Activated gamma-delta T cell (primary cell): ENCODE measurements around the gene WDR5.
"Not testable (repeated sequence)": the region's sequence is repeated elsewhere in the genome, so short reads cannot be mapped to it uniquely, and the experiment has no call there.

Experiments used
- DNase-seq: peaks from one replicate; lab custom pipeline; 2025; lab: John Stamatoyannopoulos, UW
- total RNA-seq, 2 donors: gene quantifications; one replicate each; lab custom pipeline; 2026; lab: John Stamatoyannopoulos, UW

WDR5 gene
- 53.1 to 58.7 reads per million in 2 donors for total RNA-seq

DNA sequence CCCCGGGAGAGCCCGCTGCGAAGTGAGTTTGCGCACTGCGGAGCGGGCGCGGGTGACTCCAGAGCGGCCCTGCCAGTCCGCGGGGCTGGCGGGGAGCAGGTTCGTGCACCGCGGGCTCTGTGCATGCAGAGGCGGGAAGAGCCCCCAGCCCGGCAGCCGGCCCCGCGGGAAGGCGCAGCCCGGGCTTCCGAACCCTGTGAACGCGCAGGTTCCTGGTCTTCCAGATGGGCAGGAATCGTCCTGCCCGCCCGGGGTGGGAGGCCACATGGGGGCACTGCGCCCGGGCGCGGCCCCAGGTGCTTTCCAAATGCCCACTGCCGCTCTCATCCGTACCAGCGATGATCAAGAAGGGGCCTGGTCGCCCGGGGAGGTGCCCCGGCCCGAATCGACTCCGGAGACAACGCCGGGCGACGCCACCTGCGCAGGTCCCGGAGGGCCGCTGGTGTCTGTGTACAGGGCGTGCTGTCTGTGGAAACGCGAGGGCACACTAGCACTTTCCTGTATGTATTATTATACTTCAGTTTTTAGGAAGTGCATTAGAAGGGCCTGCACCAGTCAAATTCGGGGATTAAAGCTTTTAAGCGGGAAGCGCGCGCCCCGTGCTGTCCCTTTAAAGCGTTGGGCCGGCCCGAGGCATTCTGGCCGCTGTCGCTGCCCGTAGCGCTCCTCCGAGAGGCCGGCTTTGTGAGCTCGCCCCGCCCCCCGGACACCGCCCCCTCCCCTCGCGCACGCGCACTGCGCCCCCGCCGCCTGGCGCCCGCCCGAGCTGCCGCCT lies at the start of gene WDR5:
Gene WDR5 (plus strand): TSS at position 740 of the 775 bp plus-strand sequence. CDS start 3,796 bp downstream, outside the sequence.
- peak; percentile 92 for DNase-seq

DNA sequence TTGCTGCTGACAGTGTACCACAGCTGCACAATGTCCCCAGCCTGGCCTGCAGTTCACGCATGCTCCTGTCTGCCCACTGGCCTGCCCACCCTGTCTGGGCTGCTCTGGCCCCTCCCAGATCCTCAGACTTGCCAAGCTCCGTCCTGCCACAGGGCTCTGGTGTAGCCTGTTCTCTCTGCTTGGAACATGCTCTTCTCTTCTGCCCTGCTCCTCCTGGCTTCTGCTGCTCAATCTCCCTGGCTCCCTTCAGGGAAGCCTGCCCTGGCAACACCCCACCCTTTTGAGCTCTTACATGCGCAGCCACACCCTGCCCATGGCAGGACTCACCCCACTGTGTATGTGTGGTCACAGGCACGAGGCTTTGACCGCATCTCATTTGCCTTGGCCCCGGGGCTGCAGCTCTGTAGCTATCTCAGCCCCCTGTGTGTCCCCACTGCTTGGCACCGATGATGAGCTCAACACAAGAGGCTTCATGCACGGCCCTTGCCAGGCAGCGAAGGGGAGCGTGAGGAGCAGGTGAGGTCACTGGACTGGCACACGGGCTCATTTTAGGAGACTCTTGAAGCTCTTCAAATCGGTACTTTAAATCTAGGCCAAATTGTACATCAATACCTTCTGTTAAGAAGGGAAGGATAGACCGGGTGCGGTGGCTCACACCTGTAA lies 47.7 kb upstream of the WDR5 start:
- DNase-seq: no peak

DNA sequence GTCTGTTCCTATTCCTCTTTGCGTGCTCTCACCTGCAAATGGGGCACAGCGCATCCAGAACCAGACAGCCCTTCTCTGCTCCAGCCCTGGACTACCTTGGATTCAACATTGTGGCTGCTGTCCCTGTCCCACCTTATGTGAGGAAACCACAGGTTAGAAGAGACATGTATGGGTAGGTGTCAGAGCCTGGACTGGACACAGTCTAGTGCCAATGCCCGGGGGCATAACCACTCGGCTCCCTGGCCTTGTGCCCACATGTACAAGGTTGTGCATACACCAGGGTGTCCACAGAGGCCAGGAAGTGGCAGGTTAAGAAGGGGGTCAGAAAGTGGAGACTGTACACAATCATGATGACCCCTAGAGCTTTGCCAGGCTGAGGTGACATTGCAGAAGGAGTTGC lies 45.9 kb upstream of the WDR5 start:
- no peak for DNase-seq

DNA sequence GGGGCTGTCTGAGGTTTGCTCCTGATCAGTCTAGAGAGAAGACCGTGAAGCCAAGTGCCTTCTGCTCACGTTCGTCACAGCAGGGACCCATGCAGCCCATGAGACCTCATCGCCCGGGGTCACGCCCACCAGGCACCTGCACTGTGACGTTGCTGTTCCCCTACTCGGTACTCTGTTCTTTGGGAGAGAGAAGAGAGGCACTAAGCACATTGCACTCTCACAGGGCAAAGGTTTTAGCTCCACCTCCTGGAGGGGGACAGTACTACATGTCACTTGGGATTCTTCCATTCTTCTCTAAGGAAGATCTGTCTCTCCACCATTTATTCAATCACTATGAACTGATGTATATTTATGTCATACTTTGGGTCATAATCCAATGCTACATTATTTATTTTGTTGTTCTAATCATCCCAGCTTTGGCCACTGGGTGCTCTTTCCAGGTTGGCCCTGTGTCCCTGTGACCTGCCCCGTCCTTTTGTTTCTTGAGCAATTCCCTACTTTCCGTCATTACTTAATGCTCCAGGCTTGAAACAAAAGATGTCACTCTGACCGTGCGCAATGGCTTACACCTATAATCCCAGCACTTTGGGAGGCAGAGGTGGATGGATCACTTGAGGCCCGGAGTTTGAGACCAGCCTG lies 36.6 kb upstream of the WDR5 start:
- no peak for DNase-seq

GRCh38 chr9:134100040-134100439 lies 35.8 kb upstream of the WDR5 start:
- no peak for DNase-seq

- not testable (repeated sequence) for DNase-seq
Measured at GRCh38 chr9:134101133-134101532, 34.7 kb upstream of the WDR5 start.

- DNase-seq: no peak
Measured at GRCh38 chr9:134101623-134102149, 34.2 kb upstream of the WDR5 start.

GRCh38 chr9:134103391-134103998 lies 32.4 kb upstream of the WDR5 start:
- DNase-seq: no peak

GRCh38 chr9:134111064-134111463 lies 24.8 kb upstream of the WDR5 start:
- DNase-seq: no peak

GRCh38 chr9:134112561-134112960 lies 23.3 kb upstream of the WDR5 start:
- DNase-seq: no peak

DNA sequence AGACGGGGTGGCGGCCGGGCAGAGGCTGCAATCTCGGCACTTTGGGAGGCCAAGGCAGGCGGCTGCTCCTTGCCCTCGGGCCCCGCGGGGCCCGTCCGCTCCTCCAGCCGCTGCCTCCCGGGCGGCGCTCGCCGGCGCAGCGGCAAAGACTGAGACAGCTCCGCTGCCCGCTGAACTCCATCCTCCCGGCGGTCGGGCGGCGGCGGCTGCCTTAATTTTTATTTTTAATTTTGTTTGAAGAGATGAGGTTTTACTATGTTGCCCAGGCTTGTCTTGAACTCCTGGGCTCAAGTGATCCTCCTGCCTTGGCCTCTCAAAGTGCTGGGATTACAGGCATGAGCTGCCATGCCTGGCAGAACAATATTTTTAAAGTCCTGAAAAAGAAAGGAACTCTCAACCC lies 16.9 kb upstream of the WDR5 start:
- not testable (repeated sequence) for DNase-seq

DNA sequence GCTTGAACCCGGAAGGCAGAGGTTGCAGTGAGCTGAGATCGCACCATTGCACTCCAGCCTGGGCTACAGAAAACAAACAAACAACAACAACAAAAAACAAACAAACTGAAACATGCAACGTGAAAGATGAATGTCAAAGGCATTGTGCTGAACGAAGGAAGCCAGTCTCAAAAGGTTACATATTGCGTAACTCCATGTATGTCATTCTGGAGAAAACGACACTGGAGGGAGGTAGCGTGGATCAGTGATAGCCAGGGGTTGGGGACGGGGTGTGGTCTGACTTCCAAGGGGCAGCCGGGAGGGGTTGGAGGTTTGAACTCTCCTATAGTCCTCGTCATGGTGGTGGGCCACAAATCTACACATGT lies 12.1 kb upstream of the WDR5 start:
- DNase-seq: no peak

GRCh38 chr9:134125413-134126095 lies 10.3 kb upstream of the WDR5 start:
- no peak for DNase-seq

DNA sequence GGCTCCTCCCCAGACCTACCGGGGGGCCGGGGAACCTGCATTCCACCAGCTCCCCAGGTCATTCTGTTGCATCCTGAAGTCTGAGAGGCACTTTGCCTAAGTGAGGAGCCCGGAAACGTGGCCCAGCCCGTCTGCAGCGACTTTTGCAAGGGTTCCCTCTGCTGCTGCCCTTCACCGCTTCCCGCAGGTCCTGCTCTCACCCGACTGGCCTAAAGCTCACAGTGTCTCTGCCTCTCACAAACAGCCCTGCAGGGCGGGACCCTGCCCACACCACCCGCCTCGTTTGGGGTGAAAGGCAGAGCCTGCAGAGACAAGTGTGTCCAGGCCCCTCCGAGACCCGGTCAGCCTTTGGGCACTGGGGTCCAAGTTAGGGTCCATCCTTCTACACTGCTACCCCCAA lies 9.5 kb upstream of the WDR5 start:
- DNase-seq: no peak

DNA sequence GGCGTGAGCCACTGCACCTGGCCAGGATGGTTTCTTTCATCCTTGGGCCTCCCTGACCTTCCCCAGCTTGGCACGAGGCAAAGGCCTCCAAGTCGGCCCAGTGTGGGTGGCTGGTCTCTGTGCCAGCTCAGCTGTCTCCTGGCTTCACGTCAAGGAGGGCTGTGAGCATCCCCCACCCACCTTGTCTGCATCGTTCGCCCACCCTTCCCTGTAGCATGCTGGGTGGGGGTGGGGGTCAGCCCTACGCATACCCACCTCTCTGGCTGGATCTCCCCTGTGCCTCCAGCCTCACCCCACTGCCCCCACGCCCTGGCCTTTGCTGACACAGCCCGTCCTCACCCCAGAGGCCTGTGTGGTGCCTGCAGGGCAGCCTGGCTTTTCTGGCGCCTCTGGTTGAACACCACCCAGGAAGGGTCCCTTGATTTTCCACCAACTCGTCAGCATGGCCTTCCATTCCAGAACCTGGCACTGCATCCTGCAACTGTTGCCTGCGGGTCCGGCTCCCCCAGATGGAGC lies 8.8 kb upstream of the WDR5 start:
- DNase-seq: no peak

GRCh38 chr9:134127616-134128015 lies 8.3 kb upstream of the WDR5 start:
- no peak for DNase-seq

DNA sequence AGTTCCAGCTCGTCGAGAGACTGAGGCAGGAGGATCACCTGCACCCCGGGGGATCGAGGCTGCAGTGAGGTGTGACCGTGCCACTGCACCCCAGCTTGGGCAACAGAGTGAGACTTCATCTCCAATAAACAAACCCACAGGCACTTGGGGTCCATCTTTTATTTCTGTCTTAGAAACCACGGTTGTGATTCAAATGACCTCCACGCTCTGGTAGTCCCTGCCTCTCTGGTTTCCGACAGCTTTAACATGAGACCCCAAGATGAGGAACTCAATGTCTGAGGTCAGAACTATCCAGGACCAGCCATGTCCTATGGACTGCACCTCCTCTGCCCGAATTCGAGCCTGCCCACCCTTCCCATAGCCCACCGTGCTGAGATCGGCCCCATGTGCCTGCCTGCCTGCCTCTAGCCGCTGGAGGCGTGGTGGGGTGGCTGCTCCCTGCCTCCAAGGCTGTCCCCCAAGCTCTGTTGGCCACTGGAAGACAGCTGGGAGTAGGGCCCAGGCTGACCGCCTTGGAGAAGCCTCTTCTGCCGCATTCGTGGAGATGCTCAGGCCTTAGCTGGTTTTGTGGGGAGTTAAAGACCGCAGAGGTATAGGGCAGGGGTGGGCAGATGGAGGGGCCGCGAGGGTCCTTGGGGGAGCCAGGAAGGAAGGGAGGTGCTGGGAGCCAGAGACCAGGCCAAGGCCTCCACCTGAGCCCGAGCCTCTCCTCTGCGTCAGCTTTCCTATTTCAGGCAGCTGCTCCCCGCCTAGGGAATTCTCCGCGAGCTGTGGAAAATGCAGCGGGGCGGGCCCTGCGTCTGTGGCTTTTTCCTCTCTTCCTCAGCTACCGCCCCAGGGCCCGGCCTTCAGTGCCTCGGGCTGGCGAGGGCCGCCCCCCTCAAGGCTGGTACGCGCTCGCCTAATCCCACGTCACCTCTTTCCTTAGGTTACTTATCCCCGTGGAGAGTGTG lies 6.9 kb upstream of the WDR5 start:
- no peak for DNase-seq

- no peak for DNase-seq
Measured at GRCh38 chr9:134130503-134131375, 5.1 kb upstream of the WDR5 start.

GRCh38 chr9:134131471-134132207 lies 4.2 kb upstream of the WDR5 start:
- no peak for DNase-seq
